ENCODE data around the gene ACTG2.
"Not testable (repeated sequence)": the region's sequence is repeated elsewhere in the genome, so short reads cannot be mapped to it uniquely, and the experiment has no call there.

The ACTG2 gene

DNA sequence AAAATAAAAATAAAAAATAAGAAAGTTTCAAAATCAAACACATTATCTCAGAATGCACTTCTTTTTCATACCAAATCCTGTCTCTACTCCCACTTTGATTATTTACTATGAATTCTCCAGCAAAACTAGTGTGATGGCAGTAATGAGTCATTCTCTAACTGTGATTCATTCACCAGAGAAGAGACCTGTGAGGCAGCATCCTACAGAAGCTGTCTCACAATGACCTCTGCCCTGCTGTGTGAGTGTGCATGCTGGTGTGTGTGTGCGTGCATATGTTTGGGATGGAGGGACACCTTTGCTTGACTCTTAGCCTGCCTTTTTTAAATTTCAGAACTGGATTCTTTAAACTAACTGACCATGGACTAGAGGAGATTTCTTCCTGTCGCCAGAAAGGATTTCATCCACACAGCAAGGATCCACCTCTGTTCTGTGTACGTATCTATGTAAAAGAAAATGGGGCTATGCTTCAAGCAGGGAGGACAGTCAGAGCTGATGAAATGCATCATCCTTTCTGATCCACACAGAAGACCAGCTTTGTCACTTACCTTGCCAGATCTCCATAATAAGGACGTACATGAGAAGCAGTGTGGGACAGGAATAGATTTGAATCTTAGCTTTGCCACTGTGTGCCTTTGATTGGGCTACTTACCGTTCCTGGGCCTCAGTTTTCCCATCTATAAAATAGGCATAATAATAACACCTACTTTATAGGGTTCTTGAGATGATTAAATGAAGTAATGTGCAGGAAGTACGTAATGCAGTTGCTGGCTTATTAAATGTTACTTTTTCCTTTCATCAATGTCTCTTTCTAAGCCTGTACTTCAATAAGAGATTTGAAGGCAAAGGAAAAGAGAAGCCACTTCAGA lies 32.9 kb upstream of the ACTG2 start:
- TF ChIP-seq, protein P1, sequence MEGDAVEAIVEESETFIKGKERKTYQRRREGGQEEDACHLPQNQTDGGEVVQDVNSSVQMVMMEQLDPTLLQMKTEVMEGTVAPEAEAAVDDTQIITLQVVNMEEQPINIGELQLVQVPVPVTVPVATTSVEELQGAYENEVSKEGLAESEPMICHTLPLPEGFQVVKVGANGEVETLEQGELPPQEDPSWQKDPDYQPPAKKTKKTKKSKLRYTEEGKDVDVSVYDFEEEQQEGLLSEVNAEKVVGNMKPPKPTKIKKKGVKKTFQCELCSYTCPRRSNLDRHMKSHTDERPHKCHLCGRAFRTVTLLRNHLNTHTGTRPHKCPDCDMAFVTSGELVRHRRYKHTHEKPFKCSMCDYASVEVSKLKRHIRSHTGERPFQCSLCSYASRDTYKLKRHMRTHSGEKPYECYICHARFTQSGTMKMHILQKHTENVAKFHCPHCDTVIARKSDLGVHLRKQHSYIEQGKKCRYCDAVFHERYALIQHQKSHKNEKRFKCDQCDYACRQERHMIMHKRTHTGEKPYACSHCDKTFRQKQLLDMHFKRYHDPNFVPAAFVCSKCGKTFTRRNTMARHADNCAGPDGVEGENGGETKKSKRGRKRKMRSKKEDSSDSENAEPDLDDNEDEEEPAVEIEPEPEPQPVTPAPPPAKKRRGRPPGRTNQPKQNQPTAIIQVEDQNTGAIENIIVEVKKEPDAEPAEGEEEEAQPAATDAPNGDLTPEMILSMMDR (IDR thresholded peaks at IDR 0.05; ENCODE audit: extremely low read depth, missing control alignments): no peak
- no peak for DNase-seq (ENCODE audit: low spot score)

GRCh38 chr2:73862987-73863386 lies 29.8 kb upstream of the ACTG2 start:
- TF ChIP-seq, protein P1 (IDR thresholded peaks at IDR 0.05; ENCODE audit: extremely low read depth, missing control alignments): no peak
- no peak for DNase-seq (ENCODE audit: low spot score)

DNA sequence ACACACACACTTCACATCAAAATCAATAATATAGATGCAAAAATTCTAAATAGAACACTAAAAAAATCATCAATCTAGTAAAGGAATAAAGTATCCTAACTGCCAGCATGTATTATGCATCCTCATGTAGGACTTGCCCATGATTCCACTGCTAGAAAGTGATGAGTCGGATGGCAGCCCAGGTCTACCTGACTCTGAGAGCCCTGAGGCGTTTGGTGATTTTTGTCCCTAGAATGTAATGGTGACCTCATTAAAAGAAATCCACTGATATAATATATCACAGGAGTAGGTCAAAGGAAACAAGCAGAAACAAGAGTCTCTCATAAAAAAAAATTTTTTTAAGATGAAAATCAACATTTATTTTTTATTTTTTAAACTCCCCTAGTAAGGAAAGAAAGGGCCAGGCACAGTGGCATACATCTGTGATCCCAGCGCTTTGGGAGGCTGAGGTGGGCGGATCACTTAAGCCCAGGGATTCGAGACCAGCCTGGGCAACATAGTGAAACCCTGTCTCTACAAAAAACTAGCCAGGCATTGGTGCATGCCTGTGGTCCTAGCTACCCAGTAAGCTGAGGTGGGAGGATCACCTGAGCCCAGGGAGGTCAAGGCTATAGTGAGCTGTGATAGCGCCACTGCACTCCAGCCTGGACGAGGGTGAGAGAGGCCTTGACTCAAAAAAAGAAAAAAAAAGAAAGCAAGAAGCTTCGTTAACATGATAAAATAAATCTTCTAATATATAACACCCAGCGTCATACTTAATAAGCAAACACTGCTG lies 24.4 kb upstream of the ACTG2 start:
- DNase-seq (ENCODE audit: low spot score): no peak
- TF ChIP-seq, protein P1 (IDR thresholded peaks at IDR 0.05; ENCODE audit: extremely low read depth, missing control alignments): no peak

DNA sequence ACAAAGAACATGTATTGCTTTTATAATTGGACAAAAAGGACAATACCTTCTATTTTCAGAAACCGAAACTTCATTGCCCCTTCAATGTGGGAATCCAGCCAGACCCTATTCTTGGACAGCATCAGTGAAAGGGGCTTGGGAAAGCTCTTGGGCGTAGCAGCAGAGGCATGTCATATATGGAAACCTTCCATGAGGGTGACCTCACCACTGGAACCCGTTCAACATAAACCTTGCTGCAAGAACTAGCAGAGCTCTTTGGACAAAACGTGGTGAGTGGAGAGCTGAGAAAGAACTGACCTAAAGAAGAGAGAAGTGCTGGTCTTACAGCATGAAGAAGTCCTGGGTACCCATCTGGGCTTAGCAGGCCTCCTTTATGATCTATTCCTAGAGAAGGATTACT lies 22.7 kb upstream of the ACTG2 start:
- DNase-seq (ENCODE audit: low spot score): no peak
- TF ChIP-seq, protein P1 (IDR thresholded peaks at IDR 0.05; ENCODE audit: extremely low read depth, missing control alignments): no peak

- TF ChIP-seq, protein P1 (IDR thresholded peaks at IDR 0.05; ENCODE audit: extremely low read depth, missing control alignments): no peak
- DNase-seq (ENCODE audit: low spot score): no peak
Measured at GRCh38 chr2:73877071-73877802, 15.6 kb upstream of the ACTG2 start.

DNA sequence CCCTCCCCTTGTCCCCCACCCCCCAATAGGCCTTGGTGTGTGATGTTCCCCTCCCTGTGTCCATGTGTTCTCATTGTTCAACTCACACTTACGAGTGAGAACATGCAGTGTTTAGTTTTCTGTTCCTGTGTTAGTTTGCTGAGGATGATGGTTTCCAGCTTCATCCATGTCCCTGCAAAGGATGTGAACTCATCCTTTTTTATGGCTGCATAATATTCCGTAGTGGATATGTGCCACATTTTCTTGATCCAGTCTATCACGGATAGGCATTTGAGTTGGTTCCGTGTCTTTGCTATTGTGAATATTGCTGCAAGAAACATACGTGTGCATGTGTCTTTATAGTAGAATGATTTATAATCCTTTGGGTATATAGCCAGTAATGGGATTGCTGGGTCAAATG lies 14.8 kb upstream of the ACTG2 start:
- DNase-seq (ENCODE audit: low spot score): not testable (repeated sequence)

DNA sequence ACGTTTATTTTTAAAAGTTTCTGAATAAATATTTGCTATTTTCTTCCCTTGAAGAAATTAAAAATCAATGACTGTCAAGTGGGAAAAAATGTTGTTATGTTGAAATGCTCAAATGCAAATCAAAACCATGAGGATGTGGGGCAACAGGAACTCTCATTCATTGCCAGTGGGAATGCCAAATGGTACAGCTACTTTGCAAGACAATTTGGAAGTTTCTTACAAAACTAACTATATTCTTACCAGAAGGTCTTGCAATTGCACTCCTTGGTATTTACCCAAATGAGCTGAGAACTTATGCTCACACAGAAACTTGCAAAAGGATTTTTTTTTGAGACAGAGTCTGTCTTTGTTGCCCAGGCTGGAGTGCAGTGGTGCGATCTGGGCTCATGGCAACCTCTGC lies 7.4 kb upstream of the ACTG2 start:
- TF ChIP-seq, protein P1 (IDR thresholded peaks at IDR 0.05; ENCODE audit: extremely low read depth, missing control alignments): no peak

More for the DNA sequence above, 7.4 kb upstream of the ACTG2 start:
- no peak for DNase-seq (ENCODE audit: low spot score)

Data from GM20000 (cell line).